ENCODE results near the gene TMBIM1.

The TMBIM1 gene

GRCh38 chr2:218265626-218266025 lies 26.7 kb downstream of the TMBIM1 start:
- H3K4me3 ChIP-seq (ENCODE audit: low read length), result no peak overlapping the region
- TF ChIP-seq ZNF274 (IDR thresholded peaks at IDR 0.05; ENCODE audit: low read depth, low read length), result no peak

- TF ChIP-seq ZNF274 (IDR thresholded peaks at IDR 0.05; ENCODE audit: low read depth, low read length), result no peak
- H3K4me3 ChIP-seq (ENCODE audit: low read length), result no peak overlapping the region
These were observed 27.3 kb downstream of the TMBIM1 start for GRCh38 chr2:218264773-218265561.

GRCh38 chr2:218263817-218264641 lies 28.3 kb downstream of the TMBIM1 start:
- H3K4me3 ChIP-seq (ENCODE audit: low read length), result no peak overlapping the region
- TF ChIP-seq ZNF274 (IDR thresholded peaks at IDR 0.05; ENCODE audit: low read depth, low read length), result no peak

- no peak for TF ChIP-seq ZNF274 (IDR thresholded peaks at IDR 0.05; ENCODE audit: low read depth, low read length)
- H3K4me3 ChIP-seq (ENCODE audit: low read length), result no peak overlapping the region
These were observed 29.4 kb downstream of the TMBIM1 start for GRCh38 chr2:218262631-218263586.

- no peak overlapping the region for H3K4me3 ChIP-seq (ENCODE audit: low read length)
- TF ChIP-seq ZNF274 (IDR thresholded peaks at IDR 0.05; ENCODE audit: low read depth, low read length), result no peak
These were observed 30.1 kb downstream of the TMBIM1 start for GRCh38 chr2:218262237-218262600.

GRCh38 chr2:218261423-218262236 lies 30.7 kb downstream of the TMBIM1 start:
- TF ChIP-seq ZNF274 (IDR thresholded peaks at IDR 0.05; ENCODE audit: low read depth, low read length), result no peak
- H3K4me3 ChIP-seq (ENCODE audit: low read length), result no peak overlapping the region

- no peak for TF ChIP-seq ZNF274 (IDR thresholded peaks at IDR 0.05; ENCODE audit: low read depth, low read length)
- H3K4me3 ChIP-seq (ENCODE audit: low read length), result no peak within 1 kb of the TSS
These were observed 31.4 kb downstream of the TMBIM1 start, which contains the start of gene GPBAR1 for GRCh38 chr2:218260742-218261422. Gene GPBAR1, plus strand, starts transcription at chr2:218261015. Its CDS starts 1,710 bp downstream, at chr2:218262725.

GRCh38 chr2:218260166-218260565 lies 32.1 kb downstream of the TMBIM1 start:
- no peak for TF ChIP-seq ZNF274 (IDR thresholded peaks at IDR 0.05; ENCODE audit: low read depth, low read length)
- no peak overlapping the region for H3K4me3 ChIP-seq (ENCODE audit: low read length)

GRCh38 chr2:218259099-218259961 lies 33.0 kb downstream of the TMBIM1 start:
- H3K4me3 ChIP-seq (ENCODE audit: low read length), result no peak overlapping the region
- TF ChIP-seq ZNF274 (IDR thresholded peaks at IDR 0.05; ENCODE audit: low read depth, low read length), result no peak

GRCh38 chr2:218257390-218257981 lies 34.8 kb downstream of the TMBIM1 start:
- TF ChIP-seq ZNF274 (IDR thresholded peaks at IDR 0.05; ENCODE audit: low read depth, low read length), result no peak
- no peak overlapping the region for H3K4me3 ChIP-seq (ENCODE audit: low read length)

- TF ChIP-seq ZNF274 (IDR thresholded peaks at IDR 0.05; ENCODE audit: low read depth, low read length), result no peak
- H3K4me3 ChIP-seq (ENCODE audit: low read length), result no peak overlapping the region
These were observed 35.5 kb downstream of the TMBIM1 start for GRCh38 chr2:218256612-218257350.
